WTC11 (cell line): Measurements from ENCODE around the gene YDJC. TPM values are rescaled to one million over a fixed set of nuclear protein-coding genes. Genes with fewer than 3 reads are reported as not detected.
"Not testable (repeated sequence)": the region's sequence is repeated elsewhere in the genome, so short reads cannot be mapped to it uniquely, and the experiment has no call there.

Experiments
- ATAC-seq: fragments of 200-7000 bp; cut with Tn5 transposase; 2 replicates; pipeline ENCODE4 v1.10.0; 2021; ENCODE audit warnings: mild to moderate bottlenecking, moderate library complexity
- CTCF ChIA-PET: fragments of 300-600 bp; sonication (Branson Sonifier 250); formaldehyde crosslinking; loops from one replicate; lab custom pipeline; 2021; ENCODE audit warnings: antibody characterized with exemption; lab: Charles Lee
- POLR2A ChIA-PET: fragments of 350-600 bp; sonication (Branson Sonifier 250); formaldehyde crosslinking; loops from one replicate; lab custom pipeline; 2021; ENCODE audit warnings: antibody characterized with exemption; lab: Charles Lee
- DNase-seq: peaks from one replicate; pipeline ENCODE4 v3.0.0; 2021; ENCODE audit warnings: low spot score
- H3K27ac Mint-ChIP-seq: 2 replicates; pipeline ENCODE4 v1.8.0; 2021; ENCODE audit warnings: mixed read lengths
- H3K27me3 Mint-ChIP-seq: 2 replicates; pipeline ENCODE4 v1.8.0; 2021; ENCODE audit warnings: low read depth, mild to moderate bottlenecking, moderate library complexity, mixed read lengths
- H3K36me3 Mint-ChIP-seq: 2 replicates; pipeline ENCODE4 v1.8.0; 2021; ENCODE audit warnings: mixed read lengths
- H3K4me1 Mint-ChIP-seq: 2 replicates; pipeline ENCODE4 v1.8.0; 2022; ENCODE audit warnings: mixed read lengths
- H3K4me3 Mint-ChIP-seq: 2 replicates; pipeline ENCODE4 v1.8.0; 2021; ENCODE audit warnings: mild to moderate bottlenecking, moderate library complexity, mixed read lengths
- H3K9me3 Mint-ChIP-seq: 2 replicates; pipeline ENCODE4 v1.8.0; 2021; ENCODE audit warnings: mixed read lengths
- ATF6 ChIP-seq: sonication (generic); formaldehyde crosslinking; IDR thresholded peaks from 2 replicates; pipeline ENCODE4 v1.8.1; 2023; ENCODE audit warnings: mild to moderate bottlenecking, missing genetic modification reagents
- CTCF ChIP-seq: fragments of 200-600 bp; IDR thresholded peaks from 2 replicates; pipeline ENCODE4 v1.8.0; 2022; ENCODE audit warnings: antibody characterized with exemption
- E2F1 ChIP-seq: sonication (generic); formaldehyde crosslinking; IDR thresholded peaks from 2 replicates; pipeline ENCODE4 v1.8.0; 2022; ENCODE audit warnings: mild to moderate bottlenecking, missing genetic modification reagents
- ESRRA ChIP-seq: sonication (generic); formaldehyde crosslinking; IDR thresholded peaks from 2 replicates; pipeline ENCODE4 v1.8.1; 2022; ENCODE audit warnings: mild to moderate bottlenecking, missing genetic modification reagents, borderline replicate concordance
- FOXP1 ChIP-seq: sonication (generic); formaldehyde crosslinking; IDR thresholded peaks from 2 replicates; pipeline ENCODE4 v1.8.0; 2022; ENCODE audit warnings: missing genetic modification reagents, mild to moderate bottlenecking, moderate library complexity, borderline replicate concordance
- MXD4 ChIP-seq: fragments of 250-450 bp; sonication (Bioruptor Pico); IDR thresholded peaks from 2 replicates; pipeline ENCODE4 v1.8.0; 2021; ENCODE audit warnings: mild to moderate bottlenecking, moderate library complexity, borderline replicate concordance
- PRRX2 ChIP-seq: fragments of 250-450 bp; sonication (Bioruptor Pico); IDR thresholded peaks from 2 replicates; pipeline ENCODE4 v1.8.0; 2021; ENCODE audit warnings: mild to moderate bottlenecking
- SMAD4 ChIP-seq: sonication (generic); formaldehyde crosslinking; IDR thresholded peaks from 2 replicates; pipeline ENCODE4 v1.8.0; 2022; ENCODE audit warnings: mild to moderate bottlenecking, missing genetic modification reagents
- SOX15 ChIP-seq: fragments of 250-450 bp; sonication (Bioruptor Pico); IDR thresholded peaks from 2 replicates; pipeline ENCODE4 v1.9.0; 2021; ENCODE audit warnings: mild to moderate bottlenecking
- TEAD4 ChIP-seq: sonication (generic); formaldehyde crosslinking; IDR thresholded peaks from 2 replicates; pipeline ENCODE4 v1.8.0; 2022; ENCODE audit warnings: mild to moderate bottlenecking, missing genetic modification reagents
- ZNF317 ChIP-seq: sonication (generic); formaldehyde crosslinking; IDR thresholded peaks from 2 replicates; pipeline ENCODE4 v1.8.1; 2023; ENCODE audit warnings: low read depth, mild to moderate bottlenecking, moderate library complexity, missing genetic modification reagents, borderline replicate concordance
- ZNF512 ChIP-seq: sonication (generic); formaldehyde crosslinking; IDR thresholded peaks from 2 replicates; pipeline ENCODE4 v1.8.1; 2022; ENCODE audit warnings: missing genetic modification reagents, borderline replicate concordance
- total RNA-seq: library from RNA; stranded (reverse); gene quantifications from 3 replicates; pipeline ENCODE4 v1.2.3, GENCODE V29; 2021
- TF ChIP-seq, protein P1 (sequence below): sonication (generic); formaldehyde crosslinking; IDR thresholded peaks from 2 replicates; pipeline ENCODE4 v1.8.1; 2022; ENCODE audit warnings: low read depth, mild to moderate bottlenecking, moderate library complexity, missing genetic modification reagents, borderline replicate concordance
- TF ChIP-seq, protein P2 (sequence below): sonication (generic); formaldehyde crosslinking; IDR thresholded peaks from 2 replicates; pipeline ENCODE4 v1.8.1; 2023; ENCODE audit warnings: mild to moderate bottlenecking, missing genetic modification reagents

YDJC gene
- total RNA-seq, 1 experiment from 2014 or later, result 39.8 TPM

- TF ChIP-seq, protein P1, sequence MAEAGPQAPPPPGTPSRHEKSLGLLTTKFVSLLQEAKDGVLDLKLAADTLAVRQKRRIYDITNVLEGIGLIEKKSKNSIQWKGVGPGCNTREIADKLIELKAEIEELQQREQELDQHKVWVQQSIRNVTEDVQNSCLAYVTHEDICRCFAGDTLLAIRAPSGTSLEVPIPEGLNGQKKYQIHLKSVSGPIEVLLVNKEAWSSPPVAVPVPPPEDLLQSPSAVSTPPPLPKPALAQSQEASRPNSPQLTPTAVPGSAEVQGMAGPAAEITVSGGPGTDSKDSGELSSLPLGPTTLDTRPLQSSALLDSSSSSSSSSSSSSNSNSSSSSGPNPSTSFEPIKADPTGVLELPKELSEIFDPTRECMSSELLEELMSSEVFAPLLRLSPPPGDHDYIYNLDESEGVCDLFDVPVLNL (CRISPR knock-in tag), result no peak
Observed at GRCh38 chr22:21611210-21611977, 18.4 kb downstream of the YDJC start (continued).

DNA sequence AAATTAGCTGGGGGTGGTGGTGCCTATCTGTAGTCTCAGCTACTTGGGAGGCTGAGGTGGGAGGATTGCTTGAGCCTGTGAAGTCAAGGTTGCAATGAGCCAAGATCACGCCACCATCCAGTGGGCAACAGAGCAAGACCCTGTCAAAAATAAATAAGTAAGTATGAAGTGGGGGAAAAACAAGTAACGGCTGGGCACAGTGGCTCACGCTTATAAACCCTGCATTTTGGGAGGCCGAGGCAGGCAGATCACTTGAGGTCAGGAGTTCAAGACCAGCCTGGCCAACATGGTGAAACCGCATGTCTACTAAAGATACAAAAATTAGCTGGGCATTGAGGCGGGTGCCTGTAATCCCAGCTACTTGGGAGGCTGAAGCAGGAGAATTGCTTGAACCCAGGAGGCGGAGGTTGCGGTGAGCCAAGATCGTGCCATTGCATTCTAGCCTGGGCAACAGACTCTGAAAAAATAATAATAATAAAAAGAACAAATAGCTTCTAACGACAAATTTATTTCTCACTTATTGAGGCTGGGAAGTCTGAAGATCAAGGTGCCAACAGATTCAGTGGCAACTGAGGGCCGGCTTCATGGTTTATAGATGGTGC is 20.2 kb downstream of the YDJC start:
- H3K27me3 Mint-ChIP-seq, H3K4me3 Mint-ChIP-seq, H3K9me3 Mint-ChIP-seq, ATAC-seq, H3K4me1 Mint-ChIP-seq, H3K27ac Mint-ChIP-seq, DNase-seq: not testable (repeated sequence)
- H3K36me3 Mint-ChIP-seq, result peaks cover 38% of the 10 kb centered on the region
- CTCF ChIA-PET, result interaction anchor here (1.0 to 1.5 kb wide), 2 partner anchors 20 to 32 kb away, joined by 3 read pairs; partner anchors contain the start of genes SDF2L1 and YDJC
- POLR2A ChIA-PET, result interaction anchor here (0.6 kb wide), 1 partner anchor 176 kb away, joined by 3 read pairs; no protein-coding TSS in a partner anchor

DNA sequence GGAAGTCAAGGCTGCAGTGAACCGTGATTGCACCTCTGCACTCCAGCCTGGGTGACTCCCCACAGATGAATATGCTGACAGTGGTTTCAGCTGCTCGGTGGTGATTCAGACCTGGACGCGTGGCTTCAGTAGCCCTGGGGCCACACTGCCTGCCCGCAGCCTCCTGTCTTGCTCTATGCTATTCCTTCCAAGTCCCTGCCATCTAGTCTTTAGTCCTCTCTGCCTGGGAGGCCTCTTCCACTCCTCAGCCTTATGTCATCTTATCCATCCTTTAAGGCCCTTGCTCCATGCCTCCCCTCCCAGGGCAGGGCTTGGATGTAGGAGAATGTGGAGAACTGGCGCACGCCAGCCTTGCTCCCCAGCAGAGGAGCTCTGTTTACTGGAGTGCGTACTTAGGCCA is 23.0 kb downstream of the YDJC start:
- ChIA-PET CTCF (interaction anchor here (1.3 to 3.0 kb wide), 3 partner anchors 13 to 40 kb away, joined by 6 to 10 read pairs (median 7); no protein-coding TSS in a partner anchor), POLR2A (no interaction called here)
- Mint-ChIP-seq H3K4me1 (peaks cover 6% of the 10 kb centered on the region; the same call in 1 of the 2 replicates), H3K9me3 (no peaks in the 10 kb centered on the region), H3K27me3 (no peaks in the 10 kb centered on the region), H3K36me3 (peaks cover 20% of the 10 kb centered on the region), H3K4me3 (no peak overlapping the region), H3K27ac (no peak overlapping the region)
- DNase-seq, result no peak
- ATAC-seq, result no peak
- TF ChIP-seq FOXP1 (CRISPR knock-in tag), result no peak
- TF ChIP-seq, protein P2, sequence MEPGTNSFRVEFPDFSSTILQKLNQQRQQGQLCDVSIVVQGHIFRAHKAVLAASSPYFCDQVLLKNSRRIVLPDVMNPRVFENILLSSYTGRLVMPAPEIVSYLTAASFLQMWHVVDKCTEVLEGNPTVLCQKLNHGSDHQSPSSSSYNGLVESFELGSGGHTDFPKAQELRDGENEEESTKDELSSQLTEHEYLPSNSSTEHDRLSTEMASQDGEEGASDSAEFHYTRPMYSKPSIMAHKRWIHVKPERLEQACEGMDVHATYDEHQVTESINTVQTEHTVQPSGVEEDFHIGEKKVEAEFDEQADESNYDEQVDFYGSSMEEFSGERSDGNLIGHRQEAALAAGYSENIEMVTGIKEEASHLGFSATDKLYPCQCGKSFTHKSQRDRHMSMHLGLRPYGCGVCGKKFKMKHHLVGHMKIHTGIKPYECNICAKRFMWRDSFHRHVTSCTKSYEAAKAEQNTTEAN (CRISPR knock-in tag), result no peak
- no peak for TF ChIP-seq E2F1 (CRISPR knock-in tag)
- no peak for TF ChIP-seq SMAD4 (CRISPR knock-in tag)
- TF ChIP-seq ZNF317 (CRISPR knock-in tag), result no peak
- no peak for TF ChIP-seq ESRRA (CRISPR knock-in tag)
- no peak for TF ChIP-seq SOX15
- TF ChIP-seq ATF6, result no peak
- no peak for TF ChIP-seq CTCF
- TF ChIP-seq ZNF512 (CRISPR knock-in tag), result no peak
- no peak for TF ChIP-seq MXD4
- TF ChIP-seq TEAD4, result no peak
- TF ChIP-seq PRRX2 (CRISPR knock-in tag), result no peak
